ENCODE data around the gene CHKA. TPM values are rescaled to one million over a fixed set of nuclear protein-coding genes. Genes with fewer than 3 reads are reported as not detected.
A peak's percentile ranks its signal among the peaks of the same experiment; 100 is the strongest.

The CHKA gene
- total RNA-seq, 1 experiment from 2014 or later = 136 TPM

- peaks cover 5% of the 10 kb centered on the region; the same call in 1 of the 2 replicates for H3K36me3 ChIP-seq (ENCODE audit: control insufficient read depth, insufficient read depth, low read length)
- BruUV-seq (replicated peaks) = no TSS peak
These were observed 82.9 kb downstream of the CHKA start for GRCh38 chr11:68038226-68038717.

More at GRCh38 chr11:68038226-68038717, 82.9 kb downstream of the CHKA start:
- CTCF ChIA-PET = no interaction called here
- Histone ChIP-seq H3K27me3 (ENCODE audit: control insufficient read depth, insufficient read depth, low read length) (no peaks in the 10 kb centered on the region), H3K4me3 (ENCODE audit: low read depth in 2 of 2, low read length in 2 of 2) (peak overlapping the region; percentile 72 to 92), H3K9me3 (ENCODE audit: control insufficient read depth, insufficient read depth, low read depth, low read length) (no peaks in the 10 kb centered on the region), H3K27ac (ENCODE audit: low read length) (peak overlapping the region; percentile 94), H3K4me1 (ENCODE audit: control insufficient read depth, insufficient read depth, low read length) (peaks cover 33% of the 10 kb centered on the region)
- DNase-seq (ENCODE audit: low read depth, low spot score) = no peak
- in situ Hi-C loops (cut with HindIII; ENCODE audit: low pct_unique_long_range_greater_than_20kb, low sequenced_read_pairs) = no loop called here
- intact Hi-C loops (cut with micrococcal nuclease; ENCODE audit: unreplicated experiment) = no loop called here
- no peak for TF ChIP-seq POLR2AphosphoS5 (IDR thresholded peaks at IDR 0.05; ENCODE audit: low read depth, low read length)
- no peak for TF ChIP-seq SIN3A (IDR thresholded peaks at IDR 0.05; ENCODE audit: borderline replicate concordance, insufficient read depth, low read depth, low read length)
- TF ChIP-seq CTCF (IDR thresholded peaks at IDR 0.05) = no peak
- TF ChIP-seq REST (IDR thresholded peaks at IDR 0.05; ENCODE audit: insufficient read depth in 1 of 2, low read depth in 2 of 2, low read length in 1 of 2) = no peak
- TF ChIP-seq TCF7L2 (IDR thresholded peaks at IDR 0.05; ENCODE audit: low read depth, low read length) = no peak
- peak; percentile 39 for ATAC-seq
- POLR2A ChIA-PET = interaction anchor here (0.6 kb wide), 1 partner anchor 154 kb away, joined by 3 read pairs; no protein-coding TSS in a partner anchor

Measured in Panc1 (cell line).